ENCODE measurements around the gene PAPOLA.

GRCh38 chr14:96586921-96587822, 85.0 kb downstream of the PAPOLA start:
- TF ChIP-seq, protein P1, sequence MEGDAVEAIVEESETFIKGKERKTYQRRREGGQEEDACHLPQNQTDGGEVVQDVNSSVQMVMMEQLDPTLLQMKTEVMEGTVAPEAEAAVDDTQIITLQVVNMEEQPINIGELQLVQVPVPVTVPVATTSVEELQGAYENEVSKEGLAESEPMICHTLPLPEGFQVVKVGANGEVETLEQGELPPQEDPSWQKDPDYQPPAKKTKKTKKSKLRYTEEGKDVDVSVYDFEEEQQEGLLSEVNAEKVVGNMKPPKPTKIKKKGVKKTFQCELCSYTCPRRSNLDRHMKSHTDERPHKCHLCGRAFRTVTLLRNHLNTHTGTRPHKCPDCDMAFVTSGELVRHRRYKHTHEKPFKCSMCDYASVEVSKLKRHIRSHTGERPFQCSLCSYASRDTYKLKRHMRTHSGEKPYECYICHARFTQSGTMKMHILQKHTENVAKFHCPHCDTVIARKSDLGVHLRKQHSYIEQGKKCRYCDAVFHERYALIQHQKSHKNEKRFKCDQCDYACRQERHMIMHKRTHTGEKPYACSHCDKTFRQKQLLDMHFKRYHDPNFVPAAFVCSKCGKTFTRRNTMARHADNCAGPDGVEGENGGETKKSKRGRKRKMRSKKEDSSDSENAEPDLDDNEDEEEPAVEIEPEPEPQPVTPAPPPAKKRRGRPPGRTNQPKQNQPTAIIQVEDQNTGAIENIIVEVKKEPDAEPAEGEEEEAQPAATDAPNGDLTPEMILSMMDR (IDR thresholded peaks at IDR 0.05 in 2 of 3, conservative IDR thresholded peaks at IDR 0.05 in 1 of 3; ENCODE audit: borderline replicate concordance in 1 of 3, insufficient read depth in 1 of 3, low read depth in 2 of 3, low read length in 2 of 3) = no peak
- no peak for TF ChIP-seq YY1 (IDR thresholded peaks at IDR 0.05; ENCODE audit: extremely low read depth, insufficient replicate concordance, low read depth, low read length)
- no peak for TF ChIP-seq POLR2A (IDR thresholded peaks at IDR 0.05; ENCODE audit: borderline replicate concordance, extremely low read depth, insufficient read depth, insufficient read length)
- TF ChIP-seq EZH2 (IDR thresholded peaks at IDR 0.05) = no peak
- TF ChIP-seq JUND (IDR thresholded peaks at IDR 0.05) = no peak
- no peak for TF ChIP-seq ZNF274 (IDR thresholded peaks at IDR 0.05; ENCODE audit: low read depth, low read length)
- no peak for TF ChIP-seq SP1 (IDR thresholded peaks at IDR 0.05; ENCODE audit: low read depth)
- TF ChIP-seq, protein P2, sequence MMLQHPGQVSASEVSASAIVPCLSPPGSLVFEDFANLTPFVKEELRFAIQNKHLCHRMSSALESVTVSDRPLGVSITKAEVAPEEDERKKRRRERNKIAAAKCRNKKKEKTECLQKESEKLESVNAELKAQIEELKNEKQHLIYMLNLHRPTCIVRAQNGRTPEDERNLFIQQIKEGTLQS (IDR thresholded peaks at IDR 0.05) = no peak
- TF ChIP-seq RAD21 (IDR thresholded peaks at IDR 0.05; ENCODE audit: low read depth) = no peak
- TF ChIP-seq MAX (IDR thresholded peaks at IDR 0.05) = no peak

All from HCT116 (cell line).